HG03066 (cell line): ENCODE measurements around the gene ELMOD3.
"Not testable (repeated sequence)": the region's sequence is repeated elsewhere in the genome, so short reads cannot be mapped to it uniquely, and the experiment has no call there.

Experiments used
- ATAC-seq: cut with Tn5 transposase; IDR thresholded peaks from one replicate; pipeline ENCODE4 v1.9.1; 2021; ENCODE audit warnings: low read depth; ENCODE audit not compliant: unreplicated experiment

The ELMOD3 gene

GRCh38 chr2:85327822-85328617, 26.5 kb upstream of the ELMOD3 start, which contains the start of gene TGOLN2:
TSS of gene TGOLN2 (minus strand) at chr2:85327989. CDS start at chr2:85327962, 27 bp downstream.
- peak; percentile 80 for ATAC-seq

GRCh38 chr2:85329181-85329651, 25.4 kb upstream of the ELMOD3 start:
- no peak for ATAC-seq

GRCh38 chr2:85329701-85330100, 24.9 kb upstream of the ELMOD3 start:
- not testable (repeated sequence) for ATAC-seq

- ATAC-seq = no peak
These were observed 23.5 kb upstream of the ELMOD3 start for GRCh38 chr2:85330839-85331636.

- not testable (repeated sequence) for ATAC-seq
These were observed 20.7 kb upstream of the ELMOD3 start for GRCh38 chr2:85333877-85334276.

GRCh38 chr2:85334928-85335327, 19.6 kb upstream of the ELMOD3 start:
- no peak for ATAC-seq

- ATAC-seq = no peak
These were observed 14.3 kb upstream of the ELMOD3 start for GRCh38 chr2:85340034-85340892.

- no peak for ATAC-seq
These were observed 13.1 kb upstream of the ELMOD3 start for GRCh38 chr2:85341269-85342029.

GRCh38 chr2:85342156-85342555, 12.4 kb upstream of the ELMOD3 start:
- ATAC-seq = no peak

GRCh38 chr2:85343207-85343895, 11.2 kb upstream of the ELMOD3 start:
- ATAC-seq = not testable (repeated sequence)

GRCh38 chr2:85344356-85344954, 10.1 kb upstream of the ELMOD3 start:
- ATAC-seq = no peak

GRCh38 chr2:85347599-85347998, 7.0 kb upstream of the ELMOD3 start:
- ATAC-seq = no peak

- ATAC-seq = peak; percentile 14
These were observed 688 bp upstream of the ELMOD3 start for GRCh38 chr2:85353876-85354285.

GRCh38 chr2:85355073-85355410, 473 bp downstream of the ELMOD3 start:
- ATAC-seq = peak; percentile 4

- no peak for ATAC-seq
These were observed 952 bp downstream of the ELMOD3 start for GRCh38 chr2:85355521-85355920.

- no peak for ATAC-seq
These were observed 1.6 kb downstream of the ELMOD3 start for GRCh38 chr2:85356186-85356585.

GRCh38 chr2:85357736-85358135, 3.2 kb downstream of the ELMOD3 start:
- no peak for ATAC-seq

GRCh38 chr2:85362653-85363387, 8.3 kb downstream of the ELMOD3 start:
- not testable (repeated sequence) for ATAC-seq
